NCI-H748 treated with DMSO at 0.1 percent for 48 hours (cell line): ENCODE results near the gene GAB1.

Experiments used
- DNase-seq: peaks from one replicate; lab custom pipeline; 2025; lab: John Stamatoyannopoulos, UW

The GAB1 gene

GRCh38 chr4:143358923-143359643, 22.4 kb downstream of the GAB1 start:
- no peak for DNase-seq

GRCh38 chr4:143359644-143360193, 23.0 kb downstream of the GAB1 start:
- DNase-seq = no peak

- no peak for DNase-seq
Observed at GRCh38 chr4:143360838-143361625, 24.4 kb downstream of the GAB1 start.

- no peak for DNase-seq
Observed at GRCh38 chr4:143362349-143363046, 25.8 kb downstream of the GAB1 start.

- DNase-seq = no peak
Observed at GRCh38 chr4:143363332-143363731, 26.7 kb downstream of the GAB1 start.

- no peak for DNase-seq
Observed at GRCh38 chr4:143364063-143364462, 27.4 kb downstream of the GAB1 start.

- no peak for DNase-seq
Observed at GRCh38 chr4:143367863-143368262, 31.2 kb downstream of the GAB1 start.

GRCh38 chr4:143369552-143369951, 32.9 kb downstream of the GAB1 start:
- DNase-seq = no peak

- no peak for DNase-seq
Observed at GRCh38 chr4:143372093-143372915, 35.6 kb downstream of the GAB1 start.

GRCh38 chr4:143374255-143374654, 37.6 kb downstream of the GAB1 start:
- no peak for DNase-seq

GRCh38 chr4:143374771-143375170, 38.1 kb downstream of the GAB1 start:
- DNase-seq = no peak

GRCh38 chr4:143375326-143376073, 38.8 kb downstream of the GAB1 start:
- DNase-seq = no peak

- no peak for DNase-seq
Observed at GRCh38 chr4:143377611-143378099, 41.0 kb downstream of the GAB1 start.

GRCh38 chr4:143380629-143381028, 44.0 kb downstream of the GAB1 start:
- no peak for DNase-seq

- DNase-seq = no peak
Observed at GRCh38 chr4:143381189-143382118, 44.8 kb downstream of the GAB1 start.

- no peak for DNase-seq
Observed at GRCh38 chr4:143382596-143382995, 45.9 kb downstream of the GAB1 start.

GRCh38 chr4:143383005-143383574, 46.4 kb downstream of the GAB1 start:
- DNase-seq = no peak

GRCh38 chr4:143384381-143384994, 47.8 kb downstream of the GAB1 start:
- no peak for DNase-seq

GRCh38 chr4:143386812-143387211, 50.1 kb downstream of the GAB1 start:
- no peak for DNase-seq
